Measurements from ENCODE around the gene CELF6. TPM values are rescaled to one million over a fixed set of nuclear protein-coding genes. Genes with fewer than 3 reads are reported as not detected.

The CELF6 gene
- total and polyA plus RNA-seq, 2 experiments from 2014 or later, result 0.14 TPM; not detected in 1

DNA sequence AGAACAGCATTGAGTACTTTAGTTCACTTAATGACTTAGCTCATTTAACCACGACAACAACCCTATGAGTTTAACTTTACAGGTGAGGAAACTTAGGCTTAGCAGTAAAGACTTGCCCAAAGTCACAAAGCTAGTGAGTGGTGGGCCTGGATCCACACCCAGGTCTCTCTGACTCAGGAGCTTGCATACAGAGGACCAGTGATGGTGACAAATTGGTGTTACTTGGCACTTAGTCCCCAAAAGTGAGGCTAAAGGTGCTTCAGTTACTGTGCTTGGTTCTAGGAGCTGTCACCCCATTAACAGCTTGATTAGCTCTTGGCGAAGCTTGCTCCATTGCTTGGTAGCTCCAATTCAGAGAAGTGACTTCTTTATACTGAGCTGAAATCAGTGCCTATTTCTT, 6.1 kb downstream of the CELF6 start:
- no peak overlapping the region for H3K4me3 ChIP-seq
- Mint-ChIP-seq H3K27me3 (ENCODE audit: insufficient read depth, low read depth, poor library complexity) (peaks cover 25% of the 10 kb centered on the region), H3K27ac (no peak overlapping the region), H3K9me3 (no peaks in the 10 kb centered on the region; the same call in 1 of the 3 replicates), H3K4me3 (no peak overlapping the region), H3K4me1 (no peaks in the 10 kb centered on the region), H3K36me3 (ENCODE audit: low read depth) (no peaks in the 10 kb centered on the region; the same call in 2 of the 3 replicates)
- no peak for DNase-seq (ENCODE audit: low spot score)
- no peak for TF ChIP-seq EZH2 (IDR thresholded peaks at IDR 0.05; ENCODE audit: low read depth, unreplicated experiment)
- no peak for TF ChIP-seq EZH2phosphoT487 (IDR thresholded peaks at IDR 0.05; ENCODE audit: unreplicated experiment)
- no peak for TF ChIP-seq CREB1 (CRISPR knock-in tag; IDR thresholded peaks at IDR 0.05; ENCODE audit: low read depth)
- TF ChIP-seq, protein P1, sequence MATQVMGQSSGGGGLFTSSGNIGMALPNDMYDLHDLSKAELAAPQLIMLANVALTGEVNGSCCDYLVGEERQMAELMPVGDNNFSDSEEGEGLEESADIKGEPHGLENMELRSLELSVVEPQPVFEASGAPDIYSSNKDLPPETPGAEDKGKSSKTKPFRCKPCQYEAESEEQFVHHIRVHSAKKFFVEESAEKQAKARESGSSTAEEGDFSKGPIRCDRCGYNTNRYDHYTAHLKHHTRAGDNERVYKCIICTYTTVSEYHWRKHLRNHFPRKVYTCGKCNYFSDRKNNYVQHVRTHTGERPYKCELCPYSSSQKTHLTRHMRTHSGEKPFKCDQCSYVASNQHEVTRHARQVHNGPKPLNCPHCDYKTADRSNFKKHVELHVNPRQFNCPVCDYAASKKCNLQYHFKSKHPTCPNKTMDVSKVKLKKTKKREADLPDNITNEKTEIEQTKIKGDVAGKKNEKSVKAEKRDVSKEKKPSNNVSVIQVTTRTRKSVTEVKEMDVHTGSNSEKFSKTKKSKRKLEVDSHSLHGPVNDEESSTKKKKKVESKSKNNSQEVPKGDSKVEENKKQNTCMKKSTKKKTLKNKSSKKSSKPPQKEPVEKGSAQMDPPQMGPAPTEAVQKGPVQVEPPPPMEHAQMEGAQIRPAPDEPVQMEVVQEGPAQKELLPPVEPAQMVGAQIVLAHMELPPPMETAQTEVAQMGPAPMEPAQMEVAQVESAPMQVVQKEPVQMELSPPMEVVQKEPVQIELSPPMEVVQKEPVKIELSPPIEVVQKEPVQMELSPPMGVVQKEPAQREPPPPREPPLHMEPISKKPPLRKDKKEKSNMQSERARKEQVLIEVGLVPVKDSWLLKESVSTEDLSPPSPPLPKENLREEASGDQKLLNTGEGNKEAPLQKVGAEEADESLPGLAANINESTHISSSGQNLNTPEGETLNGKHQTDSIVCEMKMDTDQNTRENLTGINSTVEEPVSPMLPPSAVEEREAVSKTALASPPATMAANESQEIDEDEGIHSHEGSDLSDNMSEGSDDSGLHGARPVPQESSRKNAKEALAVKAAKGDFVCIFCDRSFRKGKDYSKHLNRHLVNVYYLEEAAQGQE (IDR thresholded peaks at IDR 0.05; ENCODE audit: unreplicated experiment), result no peak
- TF ChIP-seq NANOG (IDR thresholded peaks at IDR 0.05; ENCODE audit: borderline replicate concordance), result no peak
- TF ChIP-seq ZNF114 (CRISPR knock-in tag; IDR thresholded peaks at IDR 0.05), result no peak
- no peak for TF ChIP-seq JUNB (IDR thresholded peaks at IDR 0.05; ENCODE audit: unreplicated experiment)
- TF ChIP-seq POLR2AphosphoS5 (IDR thresholded peaks at IDR 0.05; ENCODE audit: low read depth), result no peak
- no peak for TF ChIP-seq STAT1 (IDR thresholded peaks at IDR 0.05; ENCODE audit: unreplicated experiment)
- TF ChIP-seq, protein P2, sequence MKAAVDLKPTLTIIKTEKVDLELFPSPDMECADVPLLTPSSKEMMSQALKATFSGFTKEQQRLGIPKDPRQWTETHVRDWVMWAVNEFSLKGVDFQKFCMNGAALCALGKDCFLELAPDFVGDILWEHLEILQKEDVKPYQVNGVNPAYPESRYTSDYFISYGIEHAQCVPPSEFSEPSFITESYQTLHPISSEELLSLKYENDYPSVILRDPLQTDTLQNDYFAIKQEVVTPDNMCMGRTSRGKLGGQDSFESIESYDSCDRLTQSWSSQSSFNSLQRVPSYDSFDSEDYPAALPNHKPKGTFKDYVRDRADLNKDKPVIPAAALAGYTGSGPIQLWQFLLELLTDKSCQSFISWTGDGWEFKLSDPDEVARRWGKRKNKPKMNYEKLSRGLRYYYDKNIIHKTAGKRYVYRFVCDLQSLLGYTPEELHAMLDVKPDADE (IDR thresholded peaks at IDR 0.05), result no peak
- no peaks in the 10 kb centered on the region for H4K20me1 ChIP-seq (replicated peaks; ENCODE audit: insufficient read depth)
- ATAC-seq, result no peak
- no peak overlapping the region for H3K27ac ChIP-seq (ENCODE audit: low read depth)
- H3K36me3 ChIP-seq (ENCODE audit: insufficient read depth), result no peaks in the 10 kb centered on the region
- no peaks in the 10 kb centered on the region for H3K79me2 ChIP-seq (replicated peaks; ENCODE audit: insufficient read depth)
- H3K9me2 ChIP-seq (ENCODE audit: insufficient read depth), result no peaks in the 10 kb centered on the region
- H3F3A ChIP-seq (replicated peaks; ENCODE audit: low read depth), result 0 out of 2 replicates have a peak, but pooled peaks cover 4% of the 10 kb centered on the region
- H3K27me3 ChIP-seq (ENCODE audit: insufficient read depth), result peaks cover 30% of the 10 kb centered on the region
- H3K4me2 ChIP-seq, result no peak overlapping the region
- H2AFZ ChIP-seq, result no peak overlapping the region
- H3K4me1 ChIP-seq (ENCODE audit: insufficient read depth), result no peaks in the 10 kb centered on the region

DNA sequence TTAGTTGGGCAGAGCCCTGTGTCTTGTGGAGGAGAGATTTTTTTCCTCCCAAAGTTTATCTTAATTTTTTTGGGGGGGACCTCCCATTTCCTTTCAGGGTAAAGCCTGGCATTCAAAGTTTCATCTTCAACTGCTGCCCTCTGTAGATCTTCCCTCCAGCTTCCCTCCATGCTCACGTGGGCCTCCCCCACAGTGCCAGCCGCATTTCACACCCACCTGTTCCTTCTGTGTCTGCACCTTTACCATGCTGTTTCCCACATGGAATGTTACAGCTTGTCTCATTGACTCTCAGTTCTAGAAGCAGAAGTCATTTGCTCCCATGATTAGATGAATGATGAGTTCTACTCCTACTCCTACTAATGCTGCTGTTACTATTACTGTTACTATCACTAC, 6.5 kb downstream of the CELF6 start:
- Histone ChIP-seq H3F3A (replicated peaks; ENCODE audit: low read depth) (0 out of 2 replicates have a peak, but pooled peaks cover 4% of the 10 kb centered on the region), H3K79me2 (replicated peaks; ENCODE audit: insufficient read depth) (no peaks in the 10 kb centered on the region), H4K20me1 (replicated peaks; ENCODE audit: insufficient read depth) (no peaks in the 10 kb centered on the region), H3K9me2 (ENCODE audit: insufficient read depth) (no peaks in the 10 kb centered on the region), H3K4me2 (no peak overlapping the region), H2AFZ (no peak overlapping the region), H3K27ac (ENCODE audit: low read depth) (no peak overlapping the region), H3K4me1 (ENCODE audit: insufficient read depth) (no peaks in the 10 kb centered on the region), H3K4me3 (no peak overlapping the region), H3K36me3 (ENCODE audit: insufficient read depth) (no peaks in the 10 kb centered on the region), H3K27me3 (ENCODE audit: insufficient read depth) (peaks cover 25% of the 10 kb centered on the region)
- Mint-ChIP-seq H3K36me3 (ENCODE audit: low read depth) (no peaks in the 10 kb centered on the region; the same call in 2 of the 3 replicates), H3K4me1 (no peaks in the 10 kb centered on the region), H3K27me3 (ENCODE audit: insufficient read depth, low read depth, poor library complexity) (peaks cover 20% of the 10 kb centered on the region), H3K4me3 (no peak overlapping the region), H3K27ac (no peak overlapping the region), H3K9me3 (no peaks in the 10 kb centered on the region; the same call in 2 of the 3 replicates)
- no peak for ATAC-seq
- DNase-seq (ENCODE audit: low spot score), result no peak
- TF ChIP-seq ZNF462 (CRISPR knock-in tag; IDR thresholded peaks at IDR 0.05), result no peak
- TF ChIP-seq EZH2 (IDR thresholded peaks at IDR 0.05; ENCODE audit: low read depth, unreplicated experiment), result no peak
- TF ChIP-seq EZH2phosphoT487 (IDR thresholded peaks at IDR 0.05; ENCODE audit: unreplicated experiment), result no peak
